NOMO-1 treated with dmso at 0.1 percent for 144 hours (cell line): Measurements from ENCODE around the gene ANKS1B.
"Not testable (repeated sequence)": the region's sequence is repeated elsewhere in the genome, so short reads cannot be mapped to it uniquely, and the experiment has no call there.

Experiments
- DNase-seq: peaks from one replicate; lab custom pipeline; 2025; ENCODE audit not compliant: unreplicated experiment; lab: John Stamatoyannopoulos, UW

Gene ANKS1B

DNA sequence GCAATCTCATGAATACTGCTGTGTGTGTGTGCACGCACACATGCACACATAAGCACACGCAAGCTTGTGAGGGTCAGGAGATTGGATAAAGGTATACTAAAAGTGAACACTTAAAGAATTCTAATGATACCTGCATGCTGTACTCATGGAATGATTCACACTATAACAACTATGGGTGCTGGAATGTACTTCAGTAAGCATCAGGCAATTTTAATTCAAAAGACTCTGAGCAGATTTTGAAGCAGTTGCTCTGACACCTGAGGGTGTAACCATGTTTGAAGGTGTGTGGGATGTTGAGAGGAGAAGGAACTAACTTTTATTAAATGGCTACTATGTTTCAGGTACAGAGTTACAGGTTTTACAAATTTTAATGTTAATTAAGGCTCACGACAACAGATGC lies 275.6 kb downstream of the ANKS1B start:
- DNase-seq = no peak

DNA sequence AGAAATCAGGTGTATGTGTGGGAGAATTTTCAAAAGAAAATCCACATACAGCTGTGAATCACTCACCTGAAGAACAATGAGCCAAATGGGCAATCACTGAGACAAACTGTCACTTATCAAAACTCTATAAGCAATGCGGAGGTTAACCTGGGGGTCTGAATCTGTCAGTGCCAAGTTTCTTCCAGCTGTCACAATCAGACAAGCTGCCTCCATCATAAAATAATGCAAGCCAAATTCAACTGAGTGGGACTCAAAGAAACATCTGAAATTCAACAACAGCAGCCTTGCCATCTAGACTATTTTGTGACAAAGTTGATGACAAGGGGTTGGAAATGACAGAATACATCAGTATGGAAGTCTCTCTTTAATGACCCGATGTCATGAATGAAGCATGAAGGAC lies 276.9 kb downstream of the ANKS1B start:
- no peak for DNase-seq

DNA sequence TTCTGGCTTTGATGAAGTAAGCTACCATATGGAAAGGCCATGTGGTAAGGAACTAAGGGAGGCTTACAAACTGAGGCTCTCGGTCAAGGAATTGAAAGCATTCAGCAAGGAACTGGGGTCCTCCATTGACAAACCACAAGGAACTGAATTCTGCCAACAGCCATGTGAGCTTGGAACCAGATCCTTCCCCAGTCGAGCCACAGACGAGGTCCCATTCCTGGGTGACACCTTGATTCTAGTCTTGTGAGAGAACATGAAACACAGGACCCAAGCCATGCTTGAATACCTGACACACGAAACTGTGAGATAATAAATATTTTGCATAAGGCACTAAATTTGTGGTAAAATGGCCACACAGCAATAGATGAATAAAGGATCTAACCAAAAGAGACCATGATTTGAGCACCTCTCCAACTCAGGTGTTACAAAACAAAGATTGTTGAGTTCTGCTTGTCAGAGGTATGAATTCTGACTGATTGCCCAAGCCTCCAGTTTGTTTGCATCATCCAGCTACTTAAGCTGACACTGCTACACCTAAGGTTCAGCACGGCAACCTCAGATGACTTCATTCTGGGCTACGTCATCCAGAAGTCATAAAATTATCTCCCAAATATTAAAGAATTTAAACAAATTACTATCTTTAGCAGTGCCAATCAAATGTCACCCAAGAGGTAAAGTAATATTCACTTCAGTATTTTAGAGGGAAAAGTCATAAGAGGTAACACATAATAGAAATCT lies 277.8 kb downstream of the ANKS1B start:
- no peak for DNase-seq

DNA sequence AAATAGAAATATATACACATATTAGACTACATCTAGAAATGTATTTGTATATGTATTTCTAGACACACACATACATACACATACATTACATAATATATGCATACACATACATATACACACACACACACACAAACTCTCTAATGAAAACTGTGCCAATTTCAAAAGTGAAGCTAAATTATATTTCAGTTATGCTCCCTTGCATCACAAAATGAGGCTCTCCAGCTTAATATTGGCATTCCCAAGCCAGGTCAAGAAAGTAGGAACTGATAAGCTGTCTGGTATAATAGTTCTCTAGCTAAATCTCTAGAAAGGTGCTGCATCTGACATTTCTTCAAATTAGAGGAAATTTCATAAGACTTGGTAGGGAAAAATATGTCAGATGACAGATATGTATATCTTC lies 280.3 kb downstream of the ANKS1B start:
- DNase-seq = no peak

DNA sequence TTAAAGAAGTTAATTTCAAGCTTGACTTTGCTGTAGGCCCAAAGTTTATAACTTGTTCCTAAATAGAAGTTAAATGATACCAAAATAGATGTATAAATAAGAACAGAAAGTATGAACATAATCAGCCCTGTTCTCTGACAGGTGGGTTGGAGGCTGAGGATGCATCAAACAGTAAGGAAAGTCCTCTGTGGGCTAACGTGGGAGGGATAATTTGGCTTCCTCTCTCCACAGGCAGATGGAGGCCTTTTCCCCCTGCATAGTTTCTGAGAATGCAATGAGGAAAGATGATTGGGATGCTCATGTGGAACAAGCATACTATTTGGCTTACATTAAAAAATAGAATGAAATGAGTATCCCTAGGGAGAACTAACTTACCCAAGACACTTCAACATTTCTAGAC lies 280.7 kb downstream of the ANKS1B start:
- no peak for DNase-seq

DNA sequence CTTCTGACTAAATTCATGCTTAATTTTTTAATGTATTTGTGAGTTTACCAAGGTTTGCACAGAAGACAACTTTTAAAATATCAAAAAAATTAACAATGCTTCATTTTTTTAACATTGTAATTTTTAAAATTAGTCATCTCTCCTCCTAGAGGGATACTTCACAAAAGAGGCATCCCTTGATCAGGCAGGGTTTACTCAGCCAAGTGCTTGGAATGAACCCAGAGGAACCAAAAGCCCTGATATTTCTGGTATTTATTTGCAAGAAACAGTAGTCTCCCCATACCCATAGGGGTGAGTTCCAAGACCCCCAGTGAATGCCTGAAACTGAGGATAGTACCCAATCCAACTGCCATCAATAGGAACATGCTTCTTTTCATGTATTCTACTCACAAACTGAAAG lies 284.7 kb downstream of the ANKS1B start:
- DNase-seq = no peak

DNA sequence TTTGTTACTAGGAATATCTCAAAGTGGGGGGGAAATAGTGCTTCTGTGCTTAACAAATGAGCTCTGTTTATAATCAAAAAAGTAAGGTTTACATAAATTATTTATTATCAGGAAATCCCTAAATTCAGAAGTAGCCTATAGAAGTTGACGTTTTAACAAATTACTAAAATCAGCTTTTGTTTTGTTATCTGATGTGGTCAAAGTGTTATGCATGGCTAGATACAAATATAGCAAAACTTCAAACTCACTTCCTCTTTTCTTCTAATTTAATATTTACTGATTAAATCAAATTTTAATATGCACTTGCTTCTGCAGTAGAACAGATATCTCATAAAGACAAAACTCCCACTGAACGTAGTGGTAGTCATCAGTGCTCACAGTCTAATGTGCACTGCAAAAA lies 289.7 kb downstream of the ANKS1B start:
- DNase-seq = no peak

DNA sequence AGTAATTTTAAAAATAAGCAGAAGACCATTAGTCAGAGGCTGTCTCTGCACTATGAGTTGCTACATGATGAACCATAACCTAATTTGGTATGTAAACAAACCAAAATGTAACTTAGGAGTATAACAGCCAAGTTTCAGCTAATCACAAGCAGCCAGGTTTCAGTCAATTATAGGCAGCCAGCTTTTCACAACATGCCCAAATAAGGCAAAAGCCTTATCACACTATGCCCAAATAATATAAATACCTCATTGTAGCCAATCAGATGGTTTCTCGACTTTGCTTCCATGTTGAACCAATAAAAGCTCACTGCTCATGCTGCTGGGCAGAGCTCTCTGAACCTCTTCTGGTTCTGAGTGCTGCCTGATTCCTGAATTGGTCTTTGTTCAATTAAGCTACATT lies 298.6 kb downstream of the ANKS1B start:
- no peak for DNase-seq

DNA sequence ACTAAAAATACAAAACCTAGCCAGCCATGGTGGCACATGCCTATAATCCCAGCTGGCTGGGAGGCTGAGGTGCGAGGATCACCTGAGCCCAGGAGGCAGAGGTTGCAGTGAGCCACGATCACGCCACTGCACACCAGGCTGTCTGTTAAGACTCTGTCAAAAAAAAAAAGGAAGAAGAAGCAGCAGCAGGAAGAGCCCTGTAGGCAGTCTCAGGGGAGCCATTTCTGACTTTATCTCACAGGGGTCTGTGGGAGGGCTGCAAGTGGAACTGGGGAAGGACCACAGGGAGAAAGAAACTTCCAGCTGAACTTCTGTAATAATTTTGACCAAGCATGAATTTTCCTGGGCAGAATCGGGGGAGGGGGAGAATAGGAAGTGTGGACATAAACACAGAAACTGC lies 304.5 kb downstream of the ANKS1B start:
- no peak for DNase-seq

DNA sequence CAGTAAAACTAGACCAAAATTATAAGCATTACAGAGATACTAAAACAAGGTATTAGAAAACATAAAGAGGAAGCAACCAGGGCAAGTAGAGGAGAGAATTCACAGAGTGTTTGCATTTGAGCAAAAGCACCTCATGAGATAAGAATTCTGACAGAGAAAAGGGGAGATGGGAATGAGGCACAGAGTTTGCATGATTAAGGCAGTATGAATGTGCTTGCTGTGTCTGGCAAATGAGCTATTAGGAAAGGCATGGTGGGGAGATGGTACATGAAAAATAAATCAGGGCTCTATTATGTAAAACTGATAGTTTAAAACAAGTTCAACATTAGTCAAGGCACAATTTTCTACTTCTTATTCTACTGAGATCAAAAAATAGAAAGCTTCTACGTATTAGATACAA lies 314.1 kb downstream of the ANKS1B start:
- DNase-seq = no peak

DNA sequence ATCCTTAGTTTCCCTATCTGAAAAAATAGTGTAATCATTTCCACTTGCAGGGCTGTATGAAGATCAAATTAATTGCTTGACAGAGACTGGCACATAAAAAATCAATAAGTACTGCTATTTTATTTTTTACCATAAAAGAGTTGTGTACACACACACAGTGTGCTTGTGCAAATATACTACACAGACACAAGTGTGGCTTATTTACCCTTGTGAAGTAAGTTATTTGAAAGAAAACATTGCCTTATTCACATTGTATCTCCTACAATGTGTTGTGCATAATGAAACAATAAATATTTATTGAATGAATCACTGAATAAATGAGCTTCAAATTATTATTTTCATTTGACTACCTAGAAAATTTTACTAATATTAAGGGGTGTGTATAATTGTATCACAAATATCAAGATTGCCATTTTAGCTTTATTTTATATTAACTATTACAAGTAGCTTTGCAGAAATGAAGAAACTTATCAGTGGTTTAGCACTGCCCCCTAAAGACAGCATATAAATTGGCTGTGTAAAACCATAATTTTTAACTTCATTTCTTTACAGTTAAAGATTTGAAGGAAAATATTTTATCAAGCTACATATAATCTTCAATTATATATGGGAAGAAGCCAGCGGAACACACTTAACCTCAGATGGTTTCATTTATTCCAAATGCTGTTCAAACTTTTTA lies 325.9 kb downstream of the ANKS1B start:
- DNase-seq = no peak

DNA sequence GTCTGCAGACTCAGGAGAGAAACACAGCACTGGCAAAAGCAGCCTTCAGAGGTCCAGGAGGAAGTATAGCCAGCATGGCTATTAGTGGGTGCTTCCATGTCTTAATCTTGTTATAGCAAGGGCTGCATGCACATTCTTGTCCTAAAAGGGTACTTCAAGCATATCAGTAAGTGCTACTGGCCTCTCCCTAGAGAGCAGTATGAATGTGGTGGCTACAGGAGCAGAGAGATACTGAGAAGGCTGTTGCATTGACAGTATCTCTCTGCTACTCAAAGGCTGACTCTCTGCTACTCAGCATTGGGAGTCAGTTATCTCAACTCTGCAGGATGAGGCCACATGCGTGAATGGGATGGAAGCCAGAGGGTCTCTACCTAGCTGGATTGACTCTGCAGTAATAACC lies 335.2 kb downstream of the ANKS1B start:
- no peak for DNase-seq

DNA sequence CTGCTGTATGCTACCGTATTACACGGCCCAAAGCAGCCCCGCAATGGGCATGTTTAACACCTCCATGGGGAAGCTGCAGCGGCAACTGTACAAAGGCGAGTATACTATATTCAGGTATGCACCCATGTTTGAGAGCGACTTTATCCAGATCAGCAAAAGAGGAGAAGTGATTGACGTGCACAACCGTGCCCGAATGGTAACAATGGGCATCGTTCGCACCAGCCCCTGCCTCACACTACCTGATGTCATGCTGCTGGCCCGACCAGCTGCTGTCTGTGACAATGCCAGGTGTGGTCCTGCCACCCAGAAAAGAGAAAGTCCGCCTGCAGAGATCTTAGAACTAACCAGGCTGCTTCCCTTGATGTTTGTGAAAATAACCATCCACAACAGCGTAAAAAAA lies 336.6 kb downstream of the ANKS1B start:
- DNase-seq = no peak

DNA sequence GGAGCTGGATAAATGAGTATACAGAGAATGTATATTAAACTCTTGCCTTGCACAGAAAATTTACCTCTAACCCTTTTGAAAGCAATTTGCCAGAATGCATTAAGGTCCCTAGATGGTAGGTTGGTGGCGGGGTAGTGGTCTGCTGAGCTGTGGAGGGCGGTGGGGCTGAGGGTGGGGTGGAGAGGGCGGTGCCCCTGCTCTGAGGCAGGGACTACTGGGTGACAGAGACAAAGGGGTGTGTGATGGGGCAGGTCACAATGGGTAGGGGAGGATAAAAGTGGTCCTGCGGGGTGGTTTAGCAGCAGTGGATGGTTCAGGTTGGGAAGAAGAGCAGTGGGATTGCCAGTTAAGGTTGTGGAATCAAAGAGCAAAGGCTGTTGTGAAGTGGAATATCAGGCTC lies 337.3 kb downstream of the ANKS1B start, which contains the start of gene GARIN6:
Gene GARIN6 (plus strand): TSS at position 301 of the 400 bp plus-strand sequence. CDS start 422 bp downstream, outside the sequence.
- DNase-seq = no peak

DNA sequence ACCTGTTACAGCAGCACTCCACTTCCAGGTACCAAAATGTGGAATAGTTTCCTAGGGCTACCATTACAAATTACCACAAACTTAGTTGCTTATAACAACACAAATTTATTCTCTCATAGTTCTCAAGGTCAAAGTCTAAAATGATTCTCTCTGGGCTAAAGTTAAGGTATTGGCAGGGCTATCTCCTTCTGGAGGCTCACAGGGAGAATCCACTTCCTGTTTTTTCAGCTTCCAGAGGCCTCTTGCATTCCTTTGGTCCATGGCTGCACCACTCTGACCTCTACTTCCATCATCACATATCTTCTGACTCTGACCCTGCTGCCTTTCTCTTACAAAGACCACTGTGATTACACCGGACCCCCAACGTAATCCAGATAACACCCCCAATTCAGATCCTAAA lies 340.1 kb downstream of the ANKS1B start:
- no peak for DNase-seq

DNA sequence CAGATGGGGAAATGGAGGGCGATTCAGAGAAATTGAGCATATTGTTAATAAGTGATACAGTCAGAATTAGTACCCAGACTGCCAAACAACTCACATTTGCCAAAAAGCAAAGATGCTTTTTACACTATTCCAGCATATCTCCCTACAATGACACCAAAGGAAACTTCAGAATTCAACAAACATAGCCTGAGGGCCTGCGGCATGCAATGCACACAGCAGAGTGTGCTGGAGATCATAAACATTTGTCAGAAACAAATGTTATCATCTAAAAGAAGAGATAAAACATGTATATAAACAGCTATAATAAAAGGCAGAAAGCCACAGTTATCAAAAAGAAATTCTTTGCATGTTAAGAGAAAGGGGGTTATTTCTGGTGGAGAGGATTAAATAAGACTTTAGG lies 357.3 kb downstream of the ANKS1B start:
- DNase-seq = no peak

DNA sequence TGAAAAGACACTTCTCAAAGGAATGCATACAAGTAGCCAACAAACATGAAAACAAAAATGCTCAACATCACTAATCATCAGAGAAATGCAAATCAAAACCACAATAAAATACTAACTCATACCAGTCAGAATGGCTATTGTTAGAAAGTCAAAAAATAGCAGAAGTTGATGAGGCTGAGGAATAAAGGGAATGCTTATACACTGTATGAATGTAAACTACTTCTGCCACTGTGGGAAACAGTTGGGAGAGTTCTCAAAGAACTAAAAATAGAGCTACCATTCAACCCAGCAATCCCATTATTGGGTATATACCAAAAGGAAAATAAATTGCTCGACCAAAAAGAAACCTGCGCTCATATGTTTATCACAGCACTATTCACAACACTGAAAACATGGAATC lies 360.1 kb downstream of the ANKS1B start:
- DNase-seq = not testable (repeated sequence)

DNA sequence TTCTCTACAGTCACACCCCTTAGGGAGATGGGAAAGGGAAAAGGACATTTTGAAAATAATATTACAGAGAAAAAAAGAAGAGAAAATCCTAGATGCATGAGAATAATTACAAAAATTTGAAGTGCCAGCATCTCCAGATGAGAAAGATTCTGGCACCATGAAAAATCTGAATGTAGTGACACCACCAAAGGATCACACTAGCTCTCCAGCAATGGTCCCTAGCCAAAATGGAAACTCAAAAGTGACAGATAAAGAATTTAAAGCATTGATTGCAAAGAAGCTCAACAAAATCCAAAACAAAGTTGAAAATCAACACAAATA lies 364.6 kb downstream of the ANKS1B start:
- no peak for DNase-seq

DNA sequence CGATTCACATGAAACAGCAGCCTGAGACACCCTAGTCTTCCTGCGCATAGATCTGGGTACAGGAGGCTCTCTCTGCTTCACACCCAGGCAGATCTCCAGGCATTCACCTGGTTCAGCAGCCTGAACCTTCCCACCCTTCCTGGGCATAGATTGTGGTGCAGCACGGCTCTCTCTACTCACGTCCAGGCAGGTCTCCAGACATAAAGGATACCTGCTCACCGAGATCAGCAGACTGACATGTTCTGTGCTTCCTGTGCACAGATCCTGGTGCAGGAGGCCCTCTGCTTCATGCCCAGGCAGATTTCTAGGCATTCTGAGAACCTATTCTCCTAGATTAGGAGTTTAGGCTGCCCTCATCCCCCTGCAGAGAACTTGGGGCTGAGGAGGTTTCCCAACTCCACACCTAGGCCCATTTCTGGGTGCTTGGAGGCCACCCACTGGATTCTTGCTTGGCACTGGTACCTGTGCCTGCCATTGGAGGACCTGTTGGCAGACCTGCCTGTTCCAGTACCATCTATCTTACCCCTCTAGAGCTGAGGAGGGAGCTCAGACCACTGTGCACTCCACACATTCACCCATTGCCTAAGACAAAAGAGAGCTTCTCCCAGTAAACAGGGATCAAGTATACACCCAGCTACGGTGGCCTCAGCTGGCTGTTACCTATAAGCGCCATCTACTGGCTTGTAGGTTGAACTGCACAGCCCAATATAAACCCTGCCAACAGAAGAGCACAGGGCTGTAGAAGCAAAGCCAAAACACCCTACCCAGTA lies 365.2 kb downstream of the ANKS1B start:
- no peak for DNase-seq

DNA sequence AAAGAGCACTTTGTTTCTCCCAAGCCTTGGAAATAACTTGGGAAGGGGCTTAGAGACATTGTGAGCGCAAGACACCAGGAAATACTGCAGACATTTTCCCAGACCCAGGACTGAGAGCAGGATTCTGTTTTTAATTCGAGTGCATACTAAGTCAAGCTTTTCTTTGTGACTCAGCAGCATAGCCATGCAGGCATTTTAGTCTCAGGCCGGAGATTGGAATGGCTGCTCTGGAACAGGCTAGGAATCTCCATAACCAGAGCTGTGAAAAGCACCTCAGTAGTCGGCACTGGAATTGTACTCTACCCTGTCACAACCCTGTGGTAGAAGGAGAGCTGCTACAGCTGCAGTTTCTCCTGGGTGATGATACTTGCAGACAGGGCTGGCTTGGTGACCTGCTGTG lies 366.1 kb downstream of the ANKS1B start:
- DNase-seq = no peak

DNA sequence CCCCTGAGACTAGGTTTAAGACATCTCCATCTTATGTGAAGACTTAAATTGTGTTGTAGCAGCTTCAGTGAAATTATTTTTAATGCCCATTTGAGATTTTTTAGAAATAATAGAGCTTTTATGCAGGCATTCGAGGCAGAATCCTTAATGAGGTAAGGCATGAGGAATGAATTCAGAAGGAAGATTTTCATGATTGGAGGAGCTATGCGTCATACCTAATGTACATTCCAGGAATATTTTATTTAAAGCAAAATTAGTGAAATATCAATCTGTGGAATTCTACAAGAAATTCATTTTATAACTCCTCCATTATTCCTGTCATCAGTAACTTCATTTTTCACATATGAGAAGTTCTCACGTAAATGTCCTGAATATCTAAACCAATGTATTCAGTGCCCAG lies 373.1 kb downstream of the ANKS1B start:
- DNase-seq = no peak

DNA sequence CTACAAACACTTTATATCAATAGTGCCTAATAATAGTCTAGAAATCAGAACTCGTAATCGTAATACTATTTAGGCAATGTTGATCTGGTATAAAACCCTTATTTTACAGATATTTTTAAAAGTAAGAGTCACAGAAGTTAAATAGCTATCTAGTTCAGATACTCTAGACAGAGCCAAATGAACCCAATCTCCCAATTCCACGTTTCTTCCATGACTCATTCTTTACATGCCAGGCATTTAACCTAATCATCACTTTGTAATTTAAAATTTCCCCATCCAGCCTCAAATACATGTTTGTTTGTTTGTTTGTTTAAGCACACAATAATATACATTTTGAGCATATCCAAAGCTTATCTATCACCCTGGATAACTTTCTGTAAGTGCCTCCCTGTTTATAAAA lies 373.6 kb downstream of the ANKS1B start:
- no peak for DNase-seq
